ENCODE measurements around the gene ARHGDIA. TPM values are rescaled to one million over a fixed set of nuclear protein-coding genes. Genes with fewer than 3 reads are reported as not detected.

ARHGDIA gene
- total RNA-seq, 1 donor from 2014 or later: 120 TPM

DNA sequence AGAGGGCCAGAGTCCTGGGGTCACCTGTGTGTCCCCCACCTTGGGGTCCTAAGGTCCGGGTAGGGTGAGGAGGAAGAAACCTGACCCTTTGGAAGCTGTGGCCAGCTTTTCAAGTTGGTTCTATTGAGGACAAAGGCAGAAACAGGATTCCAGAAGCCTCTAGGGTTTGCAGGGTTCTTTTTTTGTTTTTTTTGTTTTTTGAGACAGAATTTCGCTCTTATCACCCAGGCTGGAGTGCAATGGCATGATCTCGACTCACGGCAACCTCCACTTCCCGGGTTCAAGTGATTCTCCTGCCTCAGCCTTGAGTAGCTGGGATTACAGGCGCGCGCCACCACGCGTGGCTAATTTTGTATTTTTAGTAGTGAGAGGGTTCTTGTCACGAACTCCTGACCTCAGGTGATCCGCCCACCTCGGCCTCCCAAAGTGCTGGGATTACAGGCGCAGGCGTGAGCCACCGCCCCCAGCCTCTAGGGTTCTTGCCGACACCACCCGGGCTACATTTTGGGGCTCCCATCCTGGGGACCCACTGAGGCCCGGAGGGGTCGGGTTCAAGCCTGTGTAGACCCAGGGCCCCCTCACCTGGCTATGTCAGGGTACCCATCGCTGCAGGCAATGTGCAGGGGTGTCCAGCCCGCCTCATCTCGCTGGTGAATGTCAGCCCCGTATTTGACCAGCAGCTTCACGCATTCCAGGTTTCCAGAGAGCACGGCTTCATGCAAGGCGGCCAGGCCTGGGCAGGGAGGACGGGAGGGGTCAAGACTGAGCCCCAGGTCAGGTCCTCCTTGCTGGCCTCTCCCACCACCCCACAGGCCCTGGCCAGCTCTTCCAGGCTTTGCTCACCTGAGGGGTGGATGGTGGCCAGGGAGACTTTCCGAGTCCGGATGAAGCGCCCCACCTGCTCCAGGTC lies 37.0 kb downstream of the ARHGDIA start:
- intact Hi-C loops (cut with DNase I): no loop called here
- TF ChIP-seq POLR2AphosphoS5 (IDR thresholded peaks at IDR 0.05; ENCODE audit: insufficient read depth in 1 of 2, low read depth in 1 of 2) (no peak), POLR2A (IDR thresholded peaks at IDR 0.05) (no peak)
- TF ChIP-seq, protein P1, sequence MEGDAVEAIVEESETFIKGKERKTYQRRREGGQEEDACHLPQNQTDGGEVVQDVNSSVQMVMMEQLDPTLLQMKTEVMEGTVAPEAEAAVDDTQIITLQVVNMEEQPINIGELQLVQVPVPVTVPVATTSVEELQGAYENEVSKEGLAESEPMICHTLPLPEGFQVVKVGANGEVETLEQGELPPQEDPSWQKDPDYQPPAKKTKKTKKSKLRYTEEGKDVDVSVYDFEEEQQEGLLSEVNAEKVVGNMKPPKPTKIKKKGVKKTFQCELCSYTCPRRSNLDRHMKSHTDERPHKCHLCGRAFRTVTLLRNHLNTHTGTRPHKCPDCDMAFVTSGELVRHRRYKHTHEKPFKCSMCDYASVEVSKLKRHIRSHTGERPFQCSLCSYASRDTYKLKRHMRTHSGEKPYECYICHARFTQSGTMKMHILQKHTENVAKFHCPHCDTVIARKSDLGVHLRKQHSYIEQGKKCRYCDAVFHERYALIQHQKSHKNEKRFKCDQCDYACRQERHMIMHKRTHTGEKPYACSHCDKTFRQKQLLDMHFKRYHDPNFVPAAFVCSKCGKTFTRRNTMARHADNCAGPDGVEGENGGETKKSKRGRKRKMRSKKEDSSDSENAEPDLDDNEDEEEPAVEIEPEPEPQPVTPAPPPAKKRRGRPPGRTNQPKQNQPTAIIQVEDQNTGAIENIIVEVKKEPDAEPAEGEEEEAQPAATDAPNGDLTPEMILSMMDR (IDR thresholded peaks at IDR 0.05): no peak
- no peak for DNase-seq (ENCODE audit: extremely low spot score in 2 of 2)
- Histone ChIP-seq H3K27me3 (no peaks in the 10 kb centered on the region), H3K27ac (peak overlapping the region; percentile 83), H3K36me3 (no peaks in the 10 kb centered on the region), H3K9me3 (no peaks in the 10 kb centered on the region), H3K4me1 (peaks cover 42% of the 10 kb centered on the region), H3K4me3 (peak overlapping the region; percentile 61 to 90)

DNA sequence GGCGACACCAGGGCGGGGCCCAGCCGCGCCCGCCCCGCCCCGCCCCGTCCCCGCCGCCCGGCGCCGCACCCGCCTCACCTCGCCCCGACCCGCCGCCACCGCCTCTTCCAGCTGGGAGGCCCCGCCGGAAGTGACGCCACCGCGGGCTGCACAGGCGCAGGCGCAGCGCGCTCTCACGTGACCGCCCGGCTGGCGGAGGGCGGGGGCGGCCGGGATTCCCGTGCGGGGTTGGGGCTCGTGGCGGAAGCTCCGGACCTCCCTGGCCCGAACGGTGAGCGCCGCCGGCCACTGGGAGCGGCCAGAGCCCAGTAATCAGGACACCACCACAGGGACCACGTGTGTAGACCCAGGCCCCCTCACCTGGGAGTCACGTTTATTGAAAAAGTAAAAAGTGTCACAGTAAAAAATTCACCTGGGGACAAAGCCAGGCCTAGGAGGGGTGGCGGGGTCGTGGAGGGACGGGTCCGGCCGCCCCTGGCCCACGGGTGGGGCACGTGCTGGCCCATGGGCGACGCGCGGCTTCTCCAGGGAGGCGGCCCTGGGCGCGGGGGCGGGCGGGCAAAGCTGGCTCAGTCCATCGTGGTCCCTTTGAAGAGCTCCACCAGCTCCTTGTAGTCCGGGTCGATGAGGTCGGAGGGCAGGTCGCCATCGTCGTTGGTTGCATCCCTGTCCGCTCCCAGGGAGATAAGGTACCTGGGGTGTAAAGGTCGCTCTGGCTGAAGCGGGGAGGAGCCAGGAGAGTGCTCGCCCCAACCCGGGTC lies 37.8 kb downstream of the ARHGDIA start, which contains the start of gene MCRIP1:
Gene MCRIP1, minus strand, starts transcription at position 132 of the 761 bp plus-strand sequence. CDS start 8,785 bp downstream, outside the sequence.
- TF ChIP-seq POLR2A (IDR thresholded peaks at IDR 0.05) (peak; percentile 50 to 94), POLR2AphosphoS5 (IDR thresholded peaks at IDR 0.05; ENCODE audit: insufficient read depth in 1 of 2, low read depth in 1 of 2) (peak in 1 of 2 donors; percentile 90)
- TF ChIP-seq, protein P1 (IDR thresholded peaks at IDR 0.05): no peak
- Histone ChIP-seq H3K9me3 (no peaks in the 10 kb centered on the region), H3K36me3 (no peaks in the 10 kb centered on the region), H3K4me1 (peaks cover 50% of the 10 kb centered on the region), H3K27ac (peak within 1 kb of the TSS; percentile 83), H3K4me3 (peak within 1 kb of the TSS; percentile 61 to 90), H3K27me3 (no peaks in the 10 kb centered on the region)
- intact Hi-C loops (cut with DNase I): no loop called here
- no peak for DNase-seq (ENCODE audit: extremely low spot score in 2 of 2)

DNA sequence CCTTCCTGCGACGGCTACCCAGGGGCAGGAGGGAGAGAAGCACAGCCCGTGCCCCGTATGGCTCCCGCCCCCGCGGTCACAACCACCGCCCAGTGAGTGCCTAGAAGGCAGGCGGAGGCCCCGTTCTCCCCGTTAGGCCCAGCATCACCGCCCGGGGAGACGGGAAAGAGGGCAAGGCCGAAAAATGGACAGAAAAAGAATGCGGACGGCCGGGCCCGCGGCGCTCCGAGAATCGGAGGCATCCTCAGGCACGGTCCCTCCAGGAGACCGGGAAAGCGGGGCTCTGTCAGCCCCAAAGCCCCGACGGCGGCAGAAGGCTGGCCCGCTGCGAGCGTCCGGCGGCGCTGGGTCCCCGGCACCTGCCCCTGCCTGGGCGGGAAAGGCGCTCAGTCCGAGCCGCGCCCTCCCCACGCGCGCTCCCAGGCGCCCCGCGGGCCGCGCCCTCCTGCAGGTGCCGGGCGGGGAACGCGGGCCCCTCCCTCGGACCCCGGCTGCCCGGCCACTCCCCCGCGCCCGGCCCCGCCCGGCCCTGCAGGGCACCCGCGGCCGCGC lies 38.5 kb downstream of the ARHGDIA start:
- intact Hi-C loops (cut with DNase I): no loop called here
- Histone ChIP-seq H3K27me3 (no peaks in the 10 kb centered on the region), H3K36me3 (no peaks in the 10 kb centered on the region), H3K9me3 (no peaks in the 10 kb centered on the region), H3K4me3 (peak overlapping the region; percentile 61 to 90), H3K27ac (peak overlapping the region; percentile 80), H3K4me1 (peaks cover 56% of the 10 kb centered on the region)
- TF ChIP-seq, protein P1 (IDR thresholded peaks at IDR 0.05): no peak
- TF ChIP-seq POLR2A (IDR thresholded peaks at IDR 0.05): no peak
- no peak for TF ChIP-seq POLR2AphosphoS5 (IDR thresholded peaks at IDR 0.05; ENCODE audit: insufficient read depth in 1 of 2, low read depth in 1 of 2)
- no peak for DNase-seq (ENCODE audit: extremely low spot score in 2 of 2)

DNA sequence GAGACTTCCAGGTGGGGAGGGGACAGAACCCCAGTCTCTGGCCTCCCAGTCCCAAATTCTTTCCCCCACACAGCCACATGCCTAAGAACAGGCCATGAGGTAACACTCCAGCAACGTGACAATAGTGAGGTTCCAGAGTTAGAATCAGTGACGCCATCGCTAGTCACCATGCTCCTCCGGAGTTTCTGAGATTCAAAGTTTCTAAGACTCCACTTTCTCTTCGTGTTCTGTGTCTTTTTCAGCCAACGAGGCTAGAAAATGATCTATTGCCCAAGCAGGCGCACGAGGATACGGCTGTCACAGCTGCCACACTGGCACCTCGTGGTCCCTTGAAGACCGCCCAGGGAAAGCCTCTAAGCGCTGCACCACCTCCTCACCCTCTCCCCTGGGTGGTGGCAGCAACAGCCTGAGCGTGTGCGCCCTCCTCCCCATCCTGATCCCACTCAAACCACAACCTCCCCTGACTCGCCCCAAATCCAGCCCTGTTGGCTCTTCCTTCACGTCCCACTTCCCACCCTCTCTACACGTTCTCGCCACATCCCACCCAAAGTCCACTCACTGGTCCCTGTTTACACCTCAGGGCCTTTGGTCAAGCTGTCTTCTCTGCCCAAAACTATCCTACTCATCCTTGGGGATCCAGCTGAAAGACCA lies 39.1 kb downstream of the ARHGDIA start:
- Histone ChIP-seq H3K27ac (peak overlapping the region; percentile 80), H3K36me3 (no peaks in the 10 kb centered on the region), H3K27me3 (no peaks in the 10 kb centered on the region), H3K4me1 (peaks cover 56% of the 10 kb centered on the region), H3K4me3 (peak overlapping the region; percentile 61 to 90), H3K9me3 (no peaks in the 10 kb centered on the region)
- intact Hi-C loops (cut with DNase I): no loop called here
- TF ChIP-seq, protein P1 (IDR thresholded peaks at IDR 0.05): no peak
- TF ChIP-seq POLR2A (IDR thresholded peaks at IDR 0.05): no peak
- TF ChIP-seq POLR2AphosphoS5 (IDR thresholded peaks at IDR 0.05; ENCODE audit: insufficient read depth in 1 of 2, low read depth in 1 of 2): no peak
- DNase-seq (ENCODE audit: extremely low spot score in 2 of 2): no peak

Measured in vagina (tissue), 2 donors.